Hepatocyte (in vitro differentiated cells): ENCODE results near the gene BAG5.

Experiments used
- CTCF ChIP-seq: fragments of 200-600 bp; sonication (generic); IDR thresholded peaks from 2 replicates; pipeline ENCODE4 v1.5.1; 2016; ENCODE audit warnings: antibody characterized with exemption, mild to moderate bottlenecking; ENCODE audit not compliant: poor library complexity
- EZH2 ChIP-seq: fragments of 200-600 bp; sonication (generic); IDR thresholded peaks from 2 replicates; pipeline ENCODE4 v1.6.1; 2016; ENCODE audit warnings: antibody characterized with exemption, mild to moderate bottlenecking, borderline replicate concordance
- EZH2phosphoT487 ChIP-seq: fragments of 200-600 bp; sonication (generic); IDR thresholded peaks from one replicate; pipeline ENCODE4 v1.6.1; 2018; ENCODE audit warnings: antibody characterized with exemption, mild to moderate bottlenecking, low read depth, moderate library complexity; ENCODE audit not compliant: unreplicated experiment, severe bottlenecking

GRCh38 chr14:103528587-103529382 lies 33.7 kb downstream of the BAG5 start, which contains the start of gene TRMT61A:
- TF ChIP-seq EZH2phosphoT487: no peak
- TF ChIP-seq CTCF: no peak
- no peak for TF ChIP-seq EZH2
